ENCODE data around the gene TUFT1.
A peak's percentile ranks its signal among the peaks of the same experiment; 100 is the strongest.

- TF ChIP-seq, protein P1, sequence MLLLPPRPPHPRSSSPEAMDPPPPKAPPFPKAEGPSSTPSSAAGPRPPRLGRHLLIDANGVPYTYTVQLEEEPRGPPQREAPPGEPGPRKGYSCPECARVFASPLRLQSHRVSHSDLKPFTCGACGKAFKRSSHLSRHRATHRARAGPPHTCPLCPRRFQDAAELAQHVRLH (CRISPR knock-in tag; IDR thresholded peaks at IDR 0.05; ENCODE audit: borderline replicate concordance, low read depth) = no peak
- TF ChIP-seq NKX3-1 (CRISPR knock-in tag; IDR thresholded peaks at IDR 0.05) (no peak), ZEB1 (IDR thresholded peaks at IDR 0.05; ENCODE audit: insufficient replicate concordance, low read depth) (no peak), CTCF (CRISPR knock-in tag; IDR thresholded peaks at IDR 0.05) (peak; percentile 93), TBX2 (CRISPR knock-in tag; IDR thresholded peaks at IDR 0.05; ENCODE audit: borderline replicate concordance) (no peak), MAFG (CRISPR knock-in tag; IDR thresholded peaks at IDR 0.05) (no peak), KDM4B (CRISPR knock-in tag; IDR thresholded peaks at IDR 0.05) (no peak), ESRRA (CRISPR knock-in tag; IDR thresholded peaks at IDR 0.05; ENCODE audit: low read depth) (no peak)
Observed at GRCh38 chr1:151534662-151535278, 5.3 kb upstream of the TUFT1 start.
